RPMI7951 (cell line): ENCODE results near the gene STAG2. TPM values are rescaled to one million over a fixed set of nuclear protein-coding genes. Genes with fewer than 3 reads are reported as not detected.
"Not testable (repeated sequence)": the region's sequence is repeated elsewhere in the genome, so short reads cannot be mapped to it uniquely, and the experiment has no call there.

Experiments
- DNase-seq: peaks from one replicate; pipeline ENCODE4 v3.0.0-alpha.2; 2012; ENCODE audit warnings: low read depth
- total RNA-seq: library from RNA; depleted of rRNA; stranded (reverse); fragments of >200 nt; shearing (Covaris generic); gene quantifications from 2 replicates; pipeline ENCODE4 v1.2.3, GENCODE V29; 2014

STAG2 gene
- total RNA-seq, 1 experiment from 2014 or later, result 58.0 TPM

DNA sequence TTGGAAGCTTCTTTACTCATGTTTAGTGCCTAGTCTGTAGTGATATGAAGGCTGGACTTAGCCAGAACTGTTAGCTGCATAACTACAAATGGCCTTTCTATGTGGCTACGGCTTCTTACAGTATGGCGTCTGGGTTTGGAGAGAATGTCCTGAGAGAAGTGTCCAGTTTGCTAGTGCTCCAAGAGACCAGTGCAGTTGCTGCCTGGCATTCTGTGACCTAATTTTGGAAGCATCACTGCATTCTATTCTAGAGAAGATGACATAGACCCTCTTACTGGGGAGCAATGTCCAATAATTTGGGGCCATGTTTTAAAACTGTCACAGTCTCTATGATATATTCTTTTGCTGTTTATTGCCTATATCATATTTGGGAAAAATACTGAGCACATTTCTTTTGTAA is 74.2 kb downstream of the STAG2 start:
- DNase-seq, result no peak

DNA sequence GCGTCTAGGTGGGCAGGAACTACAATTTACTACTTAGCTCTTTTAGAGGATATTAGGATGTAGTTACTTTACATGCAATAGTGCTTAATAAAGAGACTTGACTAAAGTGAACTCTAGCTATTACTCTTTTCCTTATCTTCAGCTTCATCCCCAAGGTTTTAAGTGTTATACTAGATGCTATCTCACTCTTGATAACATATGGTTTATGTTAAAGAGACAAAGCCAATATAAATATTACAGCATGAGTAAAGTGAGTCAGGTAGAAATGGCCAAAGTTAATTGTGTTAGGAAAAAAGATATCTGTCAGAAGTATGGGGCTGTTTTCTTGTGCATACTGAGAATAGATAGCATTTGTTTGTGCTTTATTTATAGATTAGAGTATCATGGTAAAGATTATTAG is 80.5 kb downstream of the STAG2 start:
- DNase-seq, result no peak

DNA sequence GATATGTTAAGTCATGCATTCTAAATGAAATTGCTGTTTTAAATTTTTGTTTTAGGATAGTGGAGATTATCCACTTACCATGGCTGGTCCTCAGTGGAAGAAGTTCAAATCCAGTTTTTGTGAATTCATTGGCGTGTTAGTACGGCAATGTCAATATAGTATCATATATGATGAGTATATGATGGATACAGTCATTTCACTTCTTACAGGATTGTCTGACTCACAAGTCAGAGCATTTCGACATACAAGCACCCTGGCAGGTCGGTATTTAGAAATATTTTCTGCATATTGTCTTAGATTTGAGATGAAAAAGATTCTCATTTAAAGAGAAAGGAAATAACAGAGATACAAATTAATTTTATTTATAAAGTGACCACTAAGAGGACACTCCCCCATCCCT is 83.6 kb downstream of the STAG2 start:
- no peak for DNase-seq

DNA sequence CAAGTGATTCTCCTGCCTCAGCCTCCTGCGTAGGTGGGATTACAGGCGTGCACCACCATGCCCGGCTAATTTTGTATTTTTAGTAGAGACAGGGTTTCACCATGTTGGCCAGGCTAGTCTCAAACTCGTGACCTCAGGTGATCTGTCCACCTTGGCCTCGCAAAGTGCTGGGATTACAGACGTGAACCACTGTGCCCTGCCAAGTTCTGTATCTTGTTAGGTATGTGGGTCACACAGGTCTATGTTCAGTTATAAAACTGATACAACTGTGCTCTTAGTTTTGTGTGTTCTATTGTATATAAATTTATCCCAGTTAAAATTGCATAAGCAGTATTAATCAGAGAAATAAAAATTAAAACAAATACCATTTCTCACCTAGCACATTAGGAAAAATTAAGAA is 122.9 kb downstream of the STAG2 start:
- not testable (repeated sequence) for DNase-seq

DNA sequence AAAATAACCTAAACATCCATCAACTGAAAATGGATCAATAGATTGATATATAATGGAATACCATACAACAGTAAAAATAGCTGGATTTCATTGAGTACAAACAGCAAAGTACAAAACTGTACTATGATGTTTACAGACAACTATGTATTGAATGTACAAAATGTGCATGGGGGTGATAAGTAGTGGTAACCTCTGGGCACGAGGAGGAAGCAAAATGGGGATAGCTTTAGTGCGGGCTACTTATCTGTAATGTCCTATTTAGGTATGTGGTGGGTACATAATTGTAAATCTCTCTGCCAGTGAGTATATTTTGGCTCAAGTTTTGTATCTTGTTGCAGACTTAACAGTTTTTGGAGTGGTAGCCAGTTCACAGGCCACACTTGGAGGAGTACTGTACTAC is 123.6 kb downstream of the STAG2 start:
- no peak for DNase-seq

DNA sequence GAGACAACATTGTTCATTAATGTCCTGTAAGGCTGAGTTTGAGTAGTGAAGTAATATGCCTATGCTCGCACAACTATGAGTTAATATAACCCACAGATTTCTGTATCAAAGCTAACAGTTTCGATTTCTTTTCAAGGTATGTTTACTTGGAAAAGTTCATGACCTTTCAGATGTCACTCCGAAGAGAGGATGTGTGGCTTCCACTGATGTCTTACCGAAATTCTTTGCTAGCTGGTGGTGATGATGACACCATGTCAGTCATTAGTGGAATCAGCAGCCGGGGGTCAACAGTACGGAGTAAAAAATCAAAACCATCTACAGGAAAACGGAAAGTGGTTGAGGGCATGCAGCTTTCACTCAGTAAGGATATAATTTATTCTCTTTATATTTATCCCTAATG is 124.9 kb downstream of the STAG2 start:
- DNase-seq, result no peak

DNA sequence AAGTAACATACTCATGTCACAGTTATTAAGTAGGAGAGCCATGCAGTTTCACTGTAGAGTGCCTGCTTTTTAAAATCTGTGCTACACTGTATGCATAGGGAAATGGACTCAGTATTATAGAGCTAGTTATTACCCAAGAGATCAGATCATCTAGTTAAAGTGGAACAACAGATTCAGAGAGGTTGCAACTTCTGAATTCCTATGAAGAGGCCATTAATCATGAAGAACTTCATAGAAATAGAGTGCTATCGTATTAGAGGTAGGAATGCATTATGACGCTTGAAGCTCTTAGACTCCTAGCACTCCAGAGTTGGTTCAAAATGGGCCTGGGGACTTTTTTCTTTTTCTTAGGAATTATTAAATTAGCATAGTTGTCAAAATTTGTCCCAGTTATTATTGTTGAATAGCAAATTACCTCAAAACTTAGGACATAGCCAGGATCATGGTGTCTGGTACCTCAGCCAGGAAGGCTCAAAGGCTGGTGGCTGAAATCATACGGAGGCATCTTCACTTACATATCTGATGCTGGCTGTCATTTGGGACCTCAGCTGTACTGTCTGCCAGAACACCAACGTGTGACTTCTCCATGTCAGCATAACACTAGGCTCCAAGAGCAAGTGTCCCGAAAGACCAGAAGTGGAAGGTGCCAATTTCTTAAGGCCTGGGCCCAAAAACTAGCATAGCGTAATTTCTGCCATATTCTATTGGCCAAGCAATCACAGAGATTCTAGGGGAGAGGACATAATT is 125.7 kb downstream of the STAG2 start:
- no peak for DNase-seq

DNA sequence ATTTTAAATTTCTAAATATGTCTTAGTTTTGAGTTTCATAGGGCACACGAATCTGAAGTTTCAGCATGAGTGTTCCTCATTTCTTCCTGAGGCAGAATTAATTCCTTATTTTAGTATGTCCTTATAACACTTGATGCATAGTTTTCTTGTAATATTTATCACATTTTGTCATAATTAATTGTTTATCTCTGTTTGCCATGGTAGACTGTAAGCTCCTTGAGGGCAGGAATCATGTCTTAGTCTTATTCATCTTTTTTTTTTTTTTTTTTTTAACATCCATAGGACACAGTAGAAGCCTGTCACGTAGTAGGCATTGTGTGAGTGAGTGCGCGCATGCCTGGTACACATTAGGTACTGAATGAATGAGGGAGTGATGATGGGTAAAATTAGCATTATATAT is 131.7 kb downstream of the STAG2 start:
- no peak for DNase-seq

DNA sequence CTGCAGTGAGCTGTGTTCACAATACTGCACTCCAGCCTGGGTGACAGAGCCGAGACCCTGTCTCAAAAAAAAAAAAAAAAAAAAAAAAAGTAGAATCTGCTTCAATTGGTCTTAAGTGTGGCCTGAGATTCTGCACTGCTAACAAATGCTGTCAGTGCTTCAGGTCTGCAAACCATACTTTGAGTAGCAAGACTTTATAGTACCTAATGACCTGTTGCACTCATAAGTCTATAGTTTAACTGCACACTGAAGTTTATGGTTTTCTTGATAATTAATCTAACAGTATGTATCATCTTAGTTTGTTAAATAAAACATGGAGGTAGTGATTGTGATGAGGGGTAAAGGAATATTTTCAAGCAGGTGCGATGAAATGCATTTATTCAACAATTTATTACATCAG is 135.6 kb downstream of the STAG2 start:
- DNase-seq, result no peak

DNA sequence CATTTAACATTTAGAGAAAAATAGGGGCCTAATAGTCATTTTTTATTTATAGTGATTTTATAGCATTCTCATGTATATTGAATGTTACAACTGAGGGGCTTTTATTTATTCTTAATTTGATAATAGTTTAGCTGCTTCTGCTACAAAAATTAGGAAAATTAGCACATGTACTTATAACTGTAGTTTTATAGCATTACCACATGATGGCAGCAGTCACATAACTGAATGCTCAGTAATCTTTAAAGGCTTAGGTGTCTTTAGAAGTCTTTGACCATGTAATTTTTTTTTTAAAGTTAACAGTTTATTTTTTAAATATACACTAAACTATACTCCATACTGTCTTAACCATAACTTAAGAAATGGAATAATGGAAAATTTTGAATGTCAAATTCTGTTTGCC is 136.6 kb downstream of the STAG2 start:
- peak; percentile 12 for DNase-seq

DNA sequence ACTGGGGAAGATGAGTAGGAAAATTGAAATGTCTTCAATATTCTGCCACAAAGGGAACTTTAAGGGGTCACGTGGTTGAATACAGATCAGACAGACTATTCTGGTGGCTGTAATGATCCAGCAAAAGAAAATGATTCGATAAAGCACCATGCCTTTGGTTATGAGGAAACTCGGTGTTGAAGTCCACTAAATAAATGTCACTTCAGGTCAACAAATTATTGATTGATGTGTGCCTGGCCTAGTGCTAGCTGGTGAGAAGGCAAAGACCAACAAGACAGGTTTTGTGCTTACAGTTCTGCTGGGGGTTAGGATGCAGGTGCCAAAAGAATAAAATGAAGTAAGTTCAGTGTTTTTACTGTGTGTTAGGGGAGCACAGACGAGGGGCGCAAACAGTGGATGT is 142.5 kb downstream of the STAG2 start:
- DNase-seq, result no peak

DNA sequence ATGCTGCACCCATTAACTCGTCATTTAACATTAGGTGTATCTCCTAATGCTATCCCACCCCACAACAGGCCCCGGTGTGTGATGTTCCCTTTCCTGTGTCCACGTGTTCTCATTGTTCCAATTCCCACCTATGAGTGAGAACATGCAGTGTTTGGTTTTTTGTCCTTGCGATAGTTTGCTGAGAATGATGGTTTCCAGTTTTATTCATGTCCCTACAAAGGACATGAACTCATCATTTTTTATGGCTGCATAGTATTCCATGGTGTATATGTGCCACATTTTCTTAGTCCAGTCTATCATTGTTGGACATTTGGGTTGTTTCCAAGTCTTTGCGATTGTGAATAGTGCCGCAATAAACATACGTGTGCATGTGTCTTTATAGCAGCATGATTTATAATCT is 143.0 kb downstream of the STAG2 start:
- DNase-seq, result not testable (repeated sequence)

DNA sequence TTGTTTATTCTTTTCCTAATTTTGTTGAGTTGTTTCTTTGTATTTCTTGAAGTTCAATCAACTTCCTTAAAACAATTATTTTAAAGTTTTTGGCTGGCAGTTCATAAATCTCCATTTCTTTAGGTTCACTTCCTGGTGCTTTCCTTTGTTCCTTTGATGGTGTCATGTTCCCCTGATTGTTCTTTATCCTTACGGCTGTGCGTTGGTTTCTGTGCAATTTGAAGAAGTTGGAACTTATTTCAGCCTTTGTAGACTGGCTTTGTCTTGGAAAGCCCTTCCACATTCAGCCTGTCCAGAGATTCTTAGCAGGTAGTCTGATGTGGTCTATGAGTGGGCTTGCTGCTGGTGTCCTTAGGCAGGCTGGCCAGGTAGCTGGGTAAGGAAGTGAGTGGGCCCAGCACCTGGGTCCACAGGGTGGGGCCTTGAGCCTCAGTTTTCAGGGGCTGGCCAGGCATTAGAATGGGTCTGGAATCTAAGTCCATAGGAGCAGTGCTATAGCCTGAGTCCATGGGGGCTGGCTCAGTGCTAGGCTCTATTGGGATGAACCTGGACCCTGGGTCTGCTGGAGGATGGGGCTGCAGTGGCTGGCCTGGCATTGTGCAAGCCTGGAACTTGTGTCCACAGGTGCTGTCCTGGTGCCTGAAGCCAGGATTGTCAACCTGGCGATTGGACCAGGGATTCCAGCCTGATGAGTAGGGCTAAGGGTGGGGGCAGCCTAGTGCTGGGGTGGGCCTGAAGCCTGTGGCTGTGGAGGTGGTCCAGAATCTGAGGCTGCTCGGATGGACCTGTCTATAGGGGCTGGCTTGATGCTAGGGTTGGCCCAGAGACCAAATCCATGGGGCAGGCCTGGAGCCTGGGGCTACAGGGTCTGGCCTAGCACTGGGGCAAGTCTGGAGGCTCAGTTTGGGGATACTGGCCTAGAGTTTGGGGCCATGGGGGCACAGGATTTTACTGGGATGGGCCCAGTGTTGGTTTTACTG is 152.4 kb downstream of the STAG2 start:
- DNase-seq, result no peak

DNA sequence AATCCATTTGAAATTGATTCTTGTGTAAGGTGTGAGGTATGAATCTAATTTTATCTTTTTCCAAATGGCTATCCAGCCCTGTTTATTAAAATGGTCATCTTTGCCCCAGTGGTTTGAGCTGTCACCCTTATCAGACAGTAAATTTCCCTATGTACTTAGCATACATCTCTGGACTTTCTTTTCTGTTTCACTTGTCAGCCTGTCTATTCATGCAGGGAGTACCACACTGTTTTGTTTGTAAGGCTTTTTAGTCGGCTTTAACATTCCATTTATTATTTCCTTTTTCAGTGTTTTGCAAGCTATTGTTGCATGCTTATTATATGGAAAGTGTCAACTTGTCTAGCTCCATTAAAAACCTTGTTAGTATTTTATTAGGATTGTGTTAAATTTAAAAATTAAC is 155.8 kb downstream of the STAG2 start:
- no peak for DNase-seq

DNA sequence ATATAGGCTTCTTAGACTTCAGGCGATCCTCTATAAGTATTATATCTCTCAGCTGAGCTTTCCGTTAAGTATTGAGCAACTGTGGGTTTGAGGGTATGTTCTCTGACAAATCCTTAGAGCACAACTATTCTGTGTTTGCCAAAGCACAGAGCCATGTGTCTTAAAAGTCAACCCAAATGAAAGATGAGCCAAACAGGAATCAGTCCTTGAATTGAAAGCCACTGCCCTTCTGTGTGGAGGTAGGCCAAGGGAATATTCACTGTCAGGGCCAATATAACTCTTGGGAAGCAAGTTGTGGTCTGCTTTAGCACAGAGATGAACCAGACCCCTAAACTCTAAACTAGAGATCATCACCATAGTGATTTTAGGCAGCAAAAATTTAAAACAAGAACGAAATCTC is 164.0 kb downstream of the STAG2 start:
- no peak for DNase-seq

DNA sequence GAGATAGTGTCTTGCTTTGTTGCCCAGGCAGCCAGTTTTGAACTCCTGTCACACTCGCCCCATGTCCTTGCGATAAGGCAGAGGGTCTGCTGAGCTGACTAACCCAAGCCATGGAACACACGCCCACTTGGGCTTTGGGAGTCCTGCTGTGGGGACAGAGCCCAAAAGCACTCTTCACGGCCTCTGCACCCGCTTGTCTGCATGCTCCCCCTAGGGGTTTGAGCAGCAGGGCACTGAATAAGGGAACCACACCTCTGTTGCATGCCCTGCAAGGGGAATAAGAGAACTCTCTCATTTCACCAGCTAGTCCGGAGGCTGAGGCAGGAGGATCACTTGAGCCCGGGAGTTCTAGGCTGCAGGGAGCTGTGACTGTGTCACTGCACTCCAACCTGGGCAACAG is 166.0 kb downstream of the STAG2 start:
- DNase-seq, result no peak

DNA sequence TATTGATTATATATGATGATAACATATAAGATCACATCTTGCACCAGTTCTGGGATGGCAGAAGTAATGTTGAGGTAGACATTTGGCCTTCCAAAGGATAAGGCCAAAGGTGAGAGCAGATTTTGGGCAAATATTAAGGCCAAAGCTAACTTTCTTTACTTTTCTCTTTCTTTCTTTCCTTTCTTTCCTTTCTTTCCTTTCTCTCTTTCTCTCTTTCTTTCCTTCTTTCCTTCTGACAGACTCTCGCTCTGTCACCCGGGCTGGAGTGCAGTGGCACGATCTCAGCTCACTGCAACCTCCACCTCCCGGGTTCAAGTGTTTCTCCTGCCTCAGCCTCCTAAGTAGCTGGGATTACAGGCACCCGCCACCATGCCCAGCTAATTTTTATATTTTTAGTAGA is 170.9 kb downstream of the STAG2 start:
- not testable (repeated sequence) for DNase-seq

DNA sequence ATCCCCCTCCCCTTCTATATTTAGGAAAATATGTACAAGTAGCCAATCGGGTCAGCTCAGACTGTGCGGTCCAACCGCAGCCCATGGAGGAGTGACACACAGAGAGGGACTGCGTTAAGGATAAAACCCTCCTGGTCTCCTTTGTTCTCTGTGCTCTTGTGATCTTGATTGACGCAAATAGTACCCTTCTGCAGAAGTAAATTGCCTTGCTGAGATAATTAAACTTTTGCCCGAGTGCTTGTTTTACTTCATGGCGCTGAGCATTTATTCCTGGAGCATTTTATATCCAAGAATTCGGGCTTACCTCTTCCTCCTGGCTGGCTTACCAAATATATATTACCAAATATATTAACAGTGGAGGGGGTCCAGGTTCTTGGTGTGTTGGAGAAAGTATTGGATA is 184.2 kb downstream of the STAG2 start:
- no peak for DNase-seq

DNA sequence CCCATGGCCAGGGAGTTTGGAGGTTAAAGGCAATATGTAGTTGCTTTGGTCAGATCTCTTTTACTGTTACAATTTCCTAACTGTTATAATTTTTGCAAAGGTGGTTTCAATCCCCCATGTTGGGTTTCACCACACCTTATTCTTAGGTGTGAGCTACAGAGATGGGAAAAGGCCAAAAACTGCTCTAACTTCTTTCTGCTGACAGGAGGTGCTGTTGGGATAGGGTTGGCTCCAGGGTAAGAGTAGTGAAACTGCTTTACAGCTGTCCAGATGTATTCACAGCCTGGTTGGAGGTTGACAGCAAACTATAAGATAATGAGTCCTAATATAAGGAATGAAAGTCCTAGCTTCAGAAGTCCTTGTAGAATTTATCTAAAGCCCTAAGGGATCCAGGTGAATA is 189.7 kb downstream of the STAG2 start:
- no peak for DNase-seq
